GM12878 (cell line): ENCODE measurements around the gene NSMCE4A. TPM values are rescaled to one million over a fixed set of nuclear protein-coding genes. Genes with fewer than 3 reads are reported as not detected.

Experiments
- ATAC-seq: fragments of 200-7000 bp; cut with Tn5 transposase; 3 replicates; pipeline ENCODE4 v1.9.1; 2020; ENCODE audit warnings: mild to moderate bottlenecking, moderate library complexity
- BruUV-seq: library from RNA; stranded (reverse); fragments of 400-500 nt; replicated peaks from 2 replicates; lab custom pipeline; 2021; lab: Mats Ljungman, UMichigan
- CTCF ChIA-PET: fragments of 300-600 bp; sonication (Branson Sonifier 250); formaldehyde crosslinking; extraction: SDS; loops from one replicate; lab custom pipeline; 2021; ENCODE audit warnings: inconsistent platforms; lab: Yijun Ruan, JAX
- POLR2A ChIA-PET: fragments of 350-600 bp; formaldehyde crosslinking; extraction: SDS; loops from one replicate; lab custom pipeline; 2021; ENCODE audit warnings: inconsistent platforms; lab: Charles Lee
- RAD21 ChIA-PET: fragments of 300-600 bp; sonication (Branson Sonifier 250); formaldehyde crosslinking; loops from one replicate; lab custom pipeline; 2023; ENCODE audit warnings: antibody characterized with exemption; ENCODE audit not compliant: unreplicated experiment; lab: Charles Lee
- SMC1A ChIA-PET: fragments of 300-600 bp; sonication (Branson Sonifier 250); formaldehyde crosslinking; loops from one replicate; lab custom pipeline; 2023; ENCODE audit not compliant: unreplicated experiment, uncharacterized antibody; lab: Charles Lee
- DNase-seq: peaks from one replicate; pipeline ENCODE4 v3.0.0-alpha.2; 2011; ENCODE audit warnings: low read depth, low spot score
- FAIRE-seq: peaks from 3 replicates; lab custom pipeline; 2011; peaks lifted over from hg19 to GRCh38; lab: Jason Lieb, UNC
- H2AFZ ChIP-seq: 2 replicates; pipeline ENCODE4 v1.6.0; 2011; ENCODE audit warnings: low read depth, low read length, control low read depth; ENCODE audit not compliant: control insufficient read depth
- H3K27ac ChIP-seq: 2 replicates; pipeline ENCODE4 v1.5.1; 2011; ENCODE audit warnings: control low read depth; ENCODE audit not compliant: control insufficient read depth, insufficient read depth
- H3K27me3 ChIP-seq, 2 experiments: replicated peaks in 1 of 2; 2 replicates each; pipeline versions ENCODE4 v1.6.0 to v1.6.1; 2011; ENCODE audit warnings: low read length in 1 of 2; ENCODE audit not compliant: control insufficient read depth in 2 of 2, insufficient read depth in 2 of 2
- H3K36me3 ChIP-seq, 2 experiments: 2 replicates each; pipeline ENCODE4 v1.5.1; 2011; ENCODE audit warnings: low read length in 1 of 2; ENCODE audit not compliant: control insufficient read depth in 2 of 2, insufficient read depth in 2 of 2
- H3K4me1 ChIP-seq: 2 replicates; pipeline ENCODE4 v1.6.1; 2011; ENCODE audit warnings: mild to moderate bottlenecking, low read length, moderate library complexity, mixed read lengths; ENCODE audit not compliant: control insufficient read depth, insufficient read depth
- H3K4me2 ChIP-seq: 2 replicates; pipeline ENCODE4 v1.6.0; 2011; ENCODE audit warnings: control low read depth; ENCODE audit not compliant: control insufficient read depth, insufficient read depth
- H3K4me3 ChIP-seq: fragments of 200-600 bp; sonication (generic); 2 replicates; pipeline ENCODE4 v1.5.1; 2016
- H3K79me2 ChIP-seq: 2 replicates; pipeline ENCODE4 v1.6.0; 2011; ENCODE audit warnings: low read length; ENCODE audit not compliant: control insufficient read depth, insufficient read depth
- H3K9ac ChIP-seq: 2 replicates; pipeline ENCODE4 v1.8.0; 2011; ENCODE audit warnings: low read length, control low read depth, mixed read lengths; ENCODE audit not compliant: control insufficient read depth, insufficient read depth
- H3K9me3 ChIP-seq: replicated peaks from 3 replicates; pipeline ENCODE4 v1.5.1; 2011; ENCODE audit warnings: mild to moderate bottlenecking, low read length; ENCODE audit not compliant: control insufficient read depth, insufficient read depth
- H4K20me1 ChIP-seq: 2 replicates; pipeline ENCODE4 v1.6.0; 2011; ENCODE audit not compliant: control insufficient read depth, insufficient read depth
- HSF1 ChIP-seq: fragments of 150-350 bp; IDR thresholded peaks from 2 replicates; pipeline ENCODE4 v1.6.1; 2014; ENCODE audit warnings: mild to moderate bottlenecking, low read depth, low read length
- PBX3 ChIP-seq: IDR thresholded peaks from 2 replicates; pipeline ENCODE4 v1.6.1; 2011; ENCODE audit warnings: mild to moderate bottlenecking, low read depth, low read length, moderate library complexity; ENCODE audit not compliant: insufficient replicate concordance
- RELA ChIP-seq: fragments of 450-650 bp; IDR thresholded peaks from 2 replicates; pipeline ENCODE4 v1.8.0; 2014; ENCODE audit warnings: borderline replicate concordance; ENCODE audit not compliant: partially characterized antibody
- SMAD1 ChIP-seq: fragments of 450-650 bp; IDR thresholded peaks from 2 replicates; pipeline ENCODE4 v1.6.1; 2018; ENCODE audit warnings: mild to moderate bottlenecking, low read depth; ENCODE audit not compliant: partially characterized antibody
- USF1 ChIP-seq: IDR thresholded peaks from 2 replicates; pipeline ENCODE4 v1.6.1; 2011; ENCODE audit warnings: borderline replicate concordance, low read depth, mild to moderate bottlenecking, moderate library complexity, mixed read lengths, low read length; ENCODE audit not compliant: insufficient read depth; ENCODE audit errors: extremely low read length
- ZBTB11 ChIP-seq: fragments of 450-650 bp; formaldehyde crosslinking; IDR thresholded peaks from 2 replicates; pipeline ENCODE4 v1.5.0; 2022; ENCODE audit warnings: mild to moderate bottlenecking, missing genetic modification characterization
- ZNF207 ChIP-seq: fragments of 450-650 bp; IDR thresholded peaks from 2 replicates; pipeline ENCODE4 v1.6.1; 2014; ENCODE audit warnings: antibody characterized with exemption, mild to moderate bottlenecking, borderline replicate concordance
- WGBS: methylation state at CpG from one replicate; pipeline ENCODE4 v1.1.6; 2016; ENCODE audit warnings: low lambda C conversion rate; ENCODE audit not compliant: insufficient replicate concordance, insufficient coverage; ENCODE audit errors: missing lambda C conversion rate; 5-methylcytosine and 5-hydroxymethylcytosine counted together
- in situ Hi-C: fragments of 300-500 bp; cut with MboI; formaldehyde crosslinking; loops from 9 replicates; pipeline ENCODE4 v1.14.3; 2018; ENCODE audit warnings: mixed read lengths
- intact Hi-C: fragments of 100-400 bp; cut with micrococcal nuclease; formaldehyde crosslinking; loops from one replicate; pipeline ENCODE4 v1.14.2; 2022; ENCODE audit not compliant: unreplicated experiment
- polyA plus RNA-seq, 11 experiments: library from polyadenylated mRNA; depleted of rRNA in 4 of 11; unstranded in 6 of 11; stranded (reverse) in 5 of 11; fragments of >200 nt; fragmentation: Nextera tagmentation in 4 of 11; fragmentation: Illumina TruSeq in 1 of 11; extraction: Ambion mirVana in 4 of 11; extraction: Trizol in 1 of 11; gene quantifications; 1 replicate in 1 of 11; 2 replicates in 10 of 11; pipeline versions ENCODE4 v1.2.1 to v1.2.3, GENCODE V29; 2011 to 2016; ENCODE audit warnings: inconsistent platforms in 2 of 11, missing spikeins in 2 of 11, low read depth in 1 of 11
- total RNA-seq, 4 experiments: library from RNA; depleted of rRNA in 3 of 4; stranded (reverse); fragments of >200 nt in 3 of 4; fragmentation: Illumina TruSeq in 1 of 4; extraction: Trizol in 1 of 4; gene quantifications; 2 replicates each; pipeline versions ENCODE4 v1.2.1 to v1.2.3, GENCODE V29; 2013 to 2021
- TF ChIP-seq, protein P1 (sequence below): IDR thresholded peaks from 2 replicates; pipeline ENCODE4 v1.6.1; 2011; ENCODE audit warnings: low read depth, low read length, improper control_type of control experiment, borderline replicate concordance
- TF ChIP-seq, protein P2 (sequence below): fragments of 450-650 bp; conservative IDR thresholded peaks from 2 replicates; pipeline ENCODE4 v1.6.1; 2017; ENCODE audit warnings: mild to moderate bottlenecking, moderate library complexity
- TF ChIP-seq, protein P3 (sequence below): fragments of 450-650 bp; IDR thresholded peaks from 2 replicates; pipeline ENCODE4 v1.6.1; 2017; ENCODE audit warnings: borderline replicate concordance

The NSMCE4A gene
- total and polyA plus RNA-seq, 10 of the 15 experiments (the other 5 are each of a cell fraction or from before 2014, with no cell fraction given): 14.2 to 105 (median 76.1) TPM

DNA sequence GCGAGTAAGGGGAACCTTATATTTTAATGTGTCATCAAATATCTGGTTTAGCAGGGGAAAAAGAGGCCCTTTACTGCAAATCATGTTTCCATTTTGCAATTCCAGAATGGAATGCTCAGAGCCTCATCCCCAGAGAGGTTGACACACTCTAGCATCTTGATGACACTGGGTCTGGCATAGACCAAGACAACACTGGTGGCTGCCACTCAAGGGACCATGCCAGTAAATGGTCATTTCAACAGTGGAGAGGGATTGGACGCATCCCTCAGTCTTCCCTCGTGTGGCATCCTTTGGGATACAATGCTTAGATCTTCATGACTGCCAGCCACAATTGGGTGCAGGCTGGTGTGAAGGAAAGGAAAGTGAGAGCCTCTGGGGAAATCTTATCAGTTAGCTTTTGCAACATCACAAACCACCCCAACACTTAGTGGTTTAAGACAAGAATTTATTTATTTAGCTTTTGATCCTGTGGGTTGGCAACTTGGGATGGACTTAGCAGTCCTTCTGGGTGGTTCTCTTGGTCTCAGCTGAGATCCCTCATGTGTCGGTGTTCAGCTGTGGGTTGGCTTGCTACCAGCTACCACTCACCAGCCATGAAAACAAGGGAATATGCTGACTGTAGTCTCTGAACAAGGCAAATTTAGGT, 35.5 kb upstream of the NSMCE4A start:
- intact Hi-C loops: no loop called here
- Histone ChIP-seq H3K4me3 (no peak overlapping the region), H3K9ac (no peak overlapping the region), H3K36me3 (no peaks in the 10 kb centered on the region), H3K27me3 (no peaks in the 10 kb centered on the region), H3K27ac (no peak overlapping the region), H3K79me2 (no peaks in the 10 kb centered on the region), H3K4me1 (no peaks in the 10 kb centered on the region), H2AFZ (no peak overlapping the region), H3K4me2 (no peak overlapping the region), H4K20me1 (no peaks in the 10 kb centered on the region), H3K9me3 (no peaks in the 10 kb centered on the region)
- WGBS: 38% methylated on average over 4 of the region's 4 CpGs
- CTCF ChIA-PET: interaction anchor here (0.7 kb wide), 1 partner anchor 28 kb away, joined by 3 read pairs; no protein-coding TSS in a partner anchor
- no peak for ATAC-seq
- FAIRE-seq: no peak
- in situ Hi-C loops: no loop called here
- POLR2A ChIA-PET: no interaction called here
- RAD21 ChIA-PET: no interaction called here
- BruUV-seq: no TSS peak
- no peak for DNase-seq
- SMC1A ChIA-PET: no interaction called here
- TF ChIP-seq ZBTB11 (CRISPR knock-in tag): no peak
- TF ChIP-seq, protein P1, sequence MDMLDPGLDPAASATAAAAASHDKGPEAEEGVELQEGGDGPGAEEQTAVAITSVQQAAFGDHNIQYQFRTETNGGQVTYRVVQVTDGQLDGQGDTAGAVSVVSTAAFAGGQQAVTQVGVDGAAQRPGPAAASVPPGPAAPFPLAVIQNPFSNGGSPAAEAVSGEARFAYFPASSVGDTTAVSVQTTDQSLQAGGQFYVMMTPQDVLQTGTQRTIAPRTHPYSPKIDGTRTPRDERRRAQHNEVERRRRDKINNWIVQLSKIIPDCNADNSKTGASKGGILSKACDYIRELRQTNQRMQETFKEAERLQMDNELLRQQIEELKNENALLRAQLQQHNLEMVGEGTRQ: no peak
- TF ChIP-seq, protein P2, sequence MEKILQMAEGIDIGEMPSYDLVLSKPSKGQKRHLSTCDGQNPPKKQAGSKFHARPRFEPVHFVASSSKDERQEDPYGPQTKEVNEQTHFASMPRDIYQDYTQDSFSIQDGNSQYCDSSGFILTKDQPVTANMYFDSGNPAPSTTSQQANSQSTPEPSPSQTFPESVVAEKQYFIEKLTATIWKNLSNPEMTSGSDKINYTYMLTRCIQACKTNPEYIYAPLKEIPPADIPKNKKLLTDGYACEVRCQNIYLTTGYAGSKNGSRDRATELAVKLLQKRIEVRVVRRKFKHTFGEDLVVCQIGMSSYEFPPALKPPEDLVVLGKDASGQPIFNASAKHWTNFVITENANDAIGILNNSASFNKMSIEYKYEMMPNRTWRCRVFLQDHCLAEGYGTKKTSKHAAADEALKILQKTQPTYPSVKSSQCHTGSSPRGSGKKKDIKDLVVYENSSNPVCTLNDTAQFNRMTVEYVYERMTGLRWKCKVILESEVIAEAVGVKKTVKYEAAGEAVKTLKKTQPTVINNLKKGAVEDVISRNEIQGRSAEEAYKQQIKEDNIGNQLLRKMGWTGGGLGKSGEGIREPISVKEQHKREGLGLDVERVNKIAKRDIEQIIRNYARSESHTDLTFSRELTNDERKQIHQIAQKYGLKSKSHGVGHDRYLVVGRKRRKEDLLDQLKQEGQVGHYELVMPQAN: no peak
- TF ChIP-seq ZNF207: no peak
- no peak for TF ChIP-seq PBX3
- no peak for TF ChIP-seq RELA
- TF ChIP-seq, protein P3, sequence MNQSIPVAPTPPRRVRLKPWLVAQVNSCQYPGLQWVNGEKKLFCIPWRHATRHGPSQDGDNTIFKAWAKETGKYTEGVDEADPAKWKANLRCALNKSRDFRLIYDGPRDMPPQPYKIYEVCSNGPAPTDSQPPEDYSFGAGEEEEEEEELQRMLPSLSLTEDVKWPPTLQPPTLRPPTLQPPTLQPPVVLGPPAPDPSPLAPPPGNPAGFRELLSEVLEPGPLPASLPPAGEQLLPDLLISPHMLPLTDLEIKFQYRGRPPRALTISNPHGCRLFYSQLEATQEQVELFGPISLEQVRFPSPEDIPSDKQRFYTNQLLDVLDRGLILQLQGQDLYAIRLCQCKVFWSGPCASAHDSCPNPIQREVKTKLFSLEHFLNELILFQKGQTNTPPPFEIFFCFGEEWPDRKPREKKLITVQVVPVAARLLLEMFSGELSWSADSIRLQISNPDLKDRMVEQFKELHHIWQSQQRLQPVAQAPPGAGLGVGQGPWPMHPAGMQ: no peak
- TF ChIP-seq HSF1: no peak
- no peak for TF ChIP-seq USF1
- no peak for TF ChIP-seq SMAD1
